ENCODE measurements around the gene RBPJ. TPM values are rescaled to one million over a fixed set of nuclear protein-coding genes. Genes with fewer than 3 reads are reported as not detected.

The RBPJ gene
- total and polyA plus RNA-seq, 5 donors from 2014 or later: 68.5 to 120 (median 88.4) TPM

DNA sequence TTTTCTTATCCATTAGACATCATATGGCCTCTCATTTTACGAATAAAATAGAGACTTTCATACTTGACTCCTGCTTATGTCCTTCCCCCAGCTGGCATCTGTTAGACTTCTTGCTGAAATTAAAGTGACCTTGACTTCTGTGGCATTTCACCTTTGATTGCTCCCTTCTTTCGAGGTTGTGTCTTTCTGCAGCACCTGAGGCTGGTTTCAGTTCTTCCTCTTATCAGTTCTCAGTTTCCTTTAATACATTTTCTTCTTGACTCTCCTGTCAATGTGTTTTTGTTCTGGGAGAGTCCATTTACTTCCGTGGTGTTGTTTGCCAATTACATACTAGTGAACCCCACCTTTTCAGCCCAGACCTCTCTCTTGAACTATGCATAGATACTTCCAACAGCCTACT lies 81.6 kb downstream of the RBPJ start:
- H3K4me1 Mint-ChIP-seq: peaks cover 14 to 27% (median 22%) of the 10 kb centered on the region in 4 donors
- peak overlapping the region; percentile 9 to 27 (median 14) for H3K27ac Mint-ChIP-seq
- H3K9me3 Mint-ChIP-seq: peaks cover 0 to 8% (median 2%) of the 10 kb centered on the region in 7 donors
- ATAC-seq (ENCODE audit: low read depth in 2 of 2) (no peak), DNase-seq (no peak)
- H3K27me3 Mint-ChIP-seq: no peaks in the 10 kb centered on the region
- peaks cover 15% of the 10 kb centered on the region for H3K36me3 ChIP-seq (ENCODE audit: control insufficient read depth, insufficient read depth, low read length)
- peaks cover 26% of the 10 kb centered on the region for H3K36me3 Mint-ChIP-seq
- H3K27me3 ChIP-seq (ENCODE audit: control insufficient read depth, insufficient read depth, low read length): no peaks in the 10 kb centered on the region
- no peak overlapping the region for H3K4me3 ChIP-seq (ENCODE audit: low read depth, low read length)
- no peaks in the 10 kb centered on the region for H3K4me1 ChIP-seq (ENCODE audit: control insufficient read depth, insufficient read depth, low read length, poor library complexity, severe bottlenecking)
- H3K9me3 ChIP-seq (ENCODE audit: control insufficient read depth in 2 of 2, low read length in 2 of 2): peaks cover 9% of the 10 kb centered on the region in 2 experiments
- no peak overlapping the region for H3K27ac ChIP-seq (ENCODE audit: insufficient read depth, low read length, poor library complexity, severe bottlenecking)
- H3K4me3 Mint-ChIP-seq: no peak overlapping the region

DNA sequence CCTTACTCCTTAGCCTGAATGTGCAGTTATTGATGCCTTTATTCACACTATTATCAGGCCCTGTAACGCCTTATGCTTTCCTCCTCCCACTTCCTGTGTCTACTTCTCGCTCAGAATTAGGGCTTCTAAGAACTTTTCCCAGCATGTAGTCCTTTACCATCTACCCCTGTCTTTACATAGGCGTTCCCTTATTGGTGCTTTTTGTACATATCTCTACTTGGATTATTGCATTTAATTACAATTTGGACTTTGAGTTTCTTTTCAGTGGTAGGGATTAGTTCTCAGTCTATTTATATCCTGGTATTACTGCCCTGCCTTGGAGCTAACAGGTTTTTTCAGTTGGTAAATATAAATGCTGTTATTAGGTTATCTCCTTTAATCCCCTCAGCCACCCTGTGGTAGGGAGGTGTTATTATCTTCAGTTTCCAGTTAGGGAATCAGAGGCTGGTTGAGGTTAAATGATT lies 84.0 kb downstream of the RBPJ start:
- no peak overlapping the region for H3K4me3 Mint-ChIP-seq
- no peaks in the 10 kb centered on the region for H3K27me3 Mint-ChIP-seq
- Histone ChIP-seq H3K4me3 (ENCODE audit: low read depth, low read length) (no peak overlapping the region), H3K9me3 (ENCODE audit: control insufficient read depth in 2 of 2, low read length in 2 of 2) (peaks cover 9% of the 10 kb centered on the region in 2 experiments), H3K27me3 (ENCODE audit: control insufficient read depth, insufficient read depth, low read length) (no peaks in the 10 kb centered on the region), H3K36me3 (ENCODE audit: control insufficient read depth, insufficient read depth, low read length) (peaks cover 17% of the 10 kb centered on the region), H3K4me1 (ENCODE audit: control insufficient read depth, insufficient read depth, low read length, poor library complexity, severe bottlenecking) (no peaks in the 10 kb centered on the region), H3K27ac (ENCODE audit: insufficient read depth, low read length, poor library complexity, severe bottlenecking) (peak overlapping the region; percentile 28)
- no peak overlapping the region for H3K27ac Mint-ChIP-seq
- H3K9me3 Mint-ChIP-seq: peaks cover 0 to 8% (median 2%) of the 10 kb centered on the region in 7 donors
- DNase-seq (no peak), ATAC-seq (ENCODE audit: low read depth in 2 of 2) (no peak)
- peaks cover 15 to 26% (median 21%) of the 10 kb centered on the region in 4 donors for H3K4me1 Mint-ChIP-seq
- peaks cover 24% of the 10 kb centered on the region for H3K36me3 Mint-ChIP-seq

DNA sequence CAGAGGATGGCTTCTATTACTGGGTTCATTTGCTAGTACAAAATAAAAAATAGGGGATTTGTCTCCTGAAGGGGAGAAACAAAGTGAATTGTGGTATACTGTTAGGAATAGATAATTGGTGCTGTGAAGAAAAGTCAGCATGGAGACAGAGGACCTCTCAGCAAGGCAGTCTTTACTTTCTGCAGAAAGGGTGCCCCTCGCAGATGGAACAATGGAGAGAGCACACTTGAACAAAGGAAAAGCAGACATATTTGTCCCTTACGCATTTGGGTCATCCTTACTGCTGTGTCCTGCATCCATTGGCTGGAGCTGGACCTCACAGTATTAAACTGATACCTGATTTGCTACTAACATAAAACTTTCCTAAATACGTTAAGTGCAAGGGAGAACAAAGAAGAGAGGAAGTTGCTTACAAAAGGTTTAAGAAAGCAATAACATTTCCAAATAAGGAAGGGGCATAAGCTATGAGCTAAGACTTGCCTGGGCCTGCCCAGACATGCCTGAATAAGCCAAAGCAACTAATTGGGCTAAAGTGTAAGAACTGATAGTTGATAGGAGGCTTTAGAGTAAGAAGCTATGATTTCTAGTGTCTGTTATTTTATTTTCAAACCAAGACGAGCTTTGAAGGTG lies 85.6 kb downstream of the RBPJ start:
- no peak overlapping the region for H3K4me3 ChIP-seq (ENCODE audit: low read depth, low read length)
- Mint-ChIP-seq H3K27ac (no peak overlapping the region), H3K9me3 (peaks cover 0 to 8% (median 2%) of the 10 kb centered on the region in 7 donors), H3K27me3 (no peaks in the 10 kb centered on the region), H3K36me3 (peaks cover 24% of the 10 kb centered on the region), H3K4me3 (no peak overlapping the region), H3K4me1 (peaks cover 18 to 30% (median 24%) of the 10 kb centered on the region in 4 donors)
- DNase-seq: peak in 1 of 3 donors; percentile 49
- no peak for ATAC-seq (ENCODE audit: low read depth in 2 of 2)
- peaks cover 17% of the 10 kb centered on the region for H3K36me3 ChIP-seq (ENCODE audit: control insufficient read depth, insufficient read depth, low read length)
- H3K27ac ChIP-seq (ENCODE audit: insufficient read depth, low read length, poor library complexity, severe bottlenecking): no peak overlapping the region
- H3K27me3 ChIP-seq (ENCODE audit: control insufficient read depth, insufficient read depth, low read length): no peaks in the 10 kb centered on the region
- H3K9me3 ChIP-seq (ENCODE audit: control insufficient read depth in 2 of 2, low read length in 2 of 2): peaks cover 9% of the 10 kb centered on the region in 2 experiments
- no peaks in the 10 kb centered on the region for H3K4me1 ChIP-seq (ENCODE audit: control insufficient read depth, insufficient read depth, low read length, poor library complexity, severe bottlenecking)

DNA sequence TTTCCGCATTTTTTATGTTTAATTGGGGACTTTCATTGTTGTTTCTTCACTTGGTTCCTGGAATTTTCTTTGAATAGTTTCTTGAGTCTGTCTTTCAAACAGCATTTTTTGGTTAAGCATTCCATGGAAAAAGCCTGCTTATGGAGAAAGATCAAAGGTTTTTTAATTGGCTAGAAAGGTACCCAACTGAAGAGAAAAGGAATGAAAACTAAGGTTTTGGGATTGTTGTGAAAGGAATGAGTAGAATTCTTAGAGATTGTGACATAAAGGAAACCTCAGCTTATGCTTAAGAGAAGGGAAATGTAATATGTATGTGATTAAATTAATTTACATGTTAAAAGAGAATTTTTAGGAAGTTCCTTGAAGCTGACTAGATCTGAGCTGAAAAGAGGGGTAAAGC lies 86.7 kb downstream of the RBPJ start:
- no peak overlapping the region for H3K4me3 Mint-ChIP-seq
- Histone ChIP-seq H3K4me1 (ENCODE audit: control insufficient read depth, insufficient read depth, low read length, poor library complexity, severe bottlenecking) (no peaks in the 10 kb centered on the region), H3K27ac (ENCODE audit: insufficient read depth, low read length, poor library complexity, severe bottlenecking) (no peak overlapping the region), H3K36me3 (ENCODE audit: control insufficient read depth, insufficient read depth, low read length) (peaks cover 17% of the 10 kb centered on the region), H3K27me3 (ENCODE audit: control insufficient read depth, insufficient read depth, low read length) (no peaks in the 10 kb centered on the region), H3K4me3 (ENCODE audit: low read depth, low read length) (no peak overlapping the region), H3K9me3 (ENCODE audit: control insufficient read depth in 2 of 2, low read length in 2 of 2) (peaks cover 9% of the 10 kb centered on the region in 2 experiments)
- peaks cover 24% of the 10 kb centered on the region for H3K36me3 Mint-ChIP-seq
- ATAC-seq (ENCODE audit: low read depth in 2 of 2): no peak
- DNase-seq: no peak
- H3K9me3 Mint-ChIP-seq: peaks cover 0 to 8% (median 2%) of the 10 kb centered on the region in 7 donors
- no peak overlapping the region for H3K27ac Mint-ChIP-seq
- H3K27me3 Mint-ChIP-seq: no peaks in the 10 kb centered on the region
- peaks cover 17 to 25% (median 18%) of the 10 kb centered on the region in 4 donors for H3K4me1 Mint-ChIP-seq

DNA sequence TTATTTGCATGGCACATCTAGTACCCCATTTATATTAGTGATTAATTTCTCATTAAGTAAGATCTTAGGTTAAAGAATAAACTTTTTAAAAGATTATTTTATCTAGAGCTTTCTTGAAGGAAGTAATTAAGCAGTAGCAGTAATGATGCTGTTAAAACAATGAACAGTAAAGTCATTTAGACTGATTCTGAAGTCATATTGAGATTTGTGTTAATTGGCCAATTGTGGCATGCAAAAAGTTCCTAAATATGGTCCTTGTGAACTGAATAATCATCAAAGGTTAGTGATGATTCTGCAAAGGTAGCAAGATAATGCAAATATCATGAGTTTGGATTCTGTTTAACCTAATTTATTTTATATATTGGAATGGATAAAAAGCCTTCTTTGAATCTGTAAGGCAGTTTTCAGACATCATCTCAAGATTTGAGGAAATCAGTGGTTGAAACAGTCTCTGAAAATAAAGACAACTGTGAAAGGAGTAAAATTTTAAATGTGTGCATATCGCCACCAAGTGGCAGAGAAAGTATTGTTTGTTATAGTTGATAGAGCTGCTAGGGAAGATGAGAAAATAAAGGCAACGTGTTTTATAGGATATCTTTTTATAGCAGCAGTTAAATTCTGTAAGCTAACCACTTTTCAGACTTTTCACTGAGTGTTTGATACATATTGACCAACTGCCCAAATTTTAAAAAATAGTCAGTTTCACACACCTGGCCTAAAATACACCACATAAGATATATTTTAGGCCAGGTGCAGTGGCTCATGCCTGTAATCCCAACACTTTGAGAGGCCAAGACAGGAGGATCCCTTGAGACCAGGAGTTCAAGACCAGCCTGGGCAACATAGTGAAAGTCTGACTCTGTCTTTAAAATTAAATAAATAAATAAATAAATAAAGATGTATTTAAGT lies 89.8 kb downstream of the RBPJ start:
- Mint-ChIP-seq H3K4me3 (no peak overlapping the region), H3K4me1 (peaks cover 0 to 13% (median 5%) of the 10 kb centered on the region in 4 donors), H3K27me3 (no peaks in the 10 kb centered on the region), H3K27ac (peak overlapping the region in 1 of 3 donors; percentile 35), H3K36me3 (peaks cover 25% of the 10 kb centered on the region), H3K9me3 (peaks cover 0 to 8% (median 2%) of the 10 kb centered on the region in 7 donors)
- no peak for ATAC-seq (ENCODE audit: low read depth in 2 of 2)
- H3K9me3 ChIP-seq (ENCODE audit: control insufficient read depth in 2 of 2, low read length in 2 of 2): peaks cover 9% of the 10 kb centered on the region in 2 experiments
- H3K27ac ChIP-seq (ENCODE audit: insufficient read depth, low read length, poor library complexity, severe bottlenecking): no peak overlapping the region
- no peaks in the 10 kb centered on the region for H3K4me1 ChIP-seq (ENCODE audit: control insufficient read depth, insufficient read depth, low read length, poor library complexity, severe bottlenecking)
- H3K4me3 ChIP-seq (ENCODE audit: low read depth, low read length): no peak overlapping the region
- DNase-seq: peak; percentile 10 to 74 (median 64)
- H3K36me3 ChIP-seq (ENCODE audit: control insufficient read depth, insufficient read depth, low read length): peaks cover 19% of the 10 kb centered on the region
- no peaks in the 10 kb centered on the region for H3K27me3 ChIP-seq (ENCODE audit: control insufficient read depth, insufficient read depth, low read length)

DNA sequence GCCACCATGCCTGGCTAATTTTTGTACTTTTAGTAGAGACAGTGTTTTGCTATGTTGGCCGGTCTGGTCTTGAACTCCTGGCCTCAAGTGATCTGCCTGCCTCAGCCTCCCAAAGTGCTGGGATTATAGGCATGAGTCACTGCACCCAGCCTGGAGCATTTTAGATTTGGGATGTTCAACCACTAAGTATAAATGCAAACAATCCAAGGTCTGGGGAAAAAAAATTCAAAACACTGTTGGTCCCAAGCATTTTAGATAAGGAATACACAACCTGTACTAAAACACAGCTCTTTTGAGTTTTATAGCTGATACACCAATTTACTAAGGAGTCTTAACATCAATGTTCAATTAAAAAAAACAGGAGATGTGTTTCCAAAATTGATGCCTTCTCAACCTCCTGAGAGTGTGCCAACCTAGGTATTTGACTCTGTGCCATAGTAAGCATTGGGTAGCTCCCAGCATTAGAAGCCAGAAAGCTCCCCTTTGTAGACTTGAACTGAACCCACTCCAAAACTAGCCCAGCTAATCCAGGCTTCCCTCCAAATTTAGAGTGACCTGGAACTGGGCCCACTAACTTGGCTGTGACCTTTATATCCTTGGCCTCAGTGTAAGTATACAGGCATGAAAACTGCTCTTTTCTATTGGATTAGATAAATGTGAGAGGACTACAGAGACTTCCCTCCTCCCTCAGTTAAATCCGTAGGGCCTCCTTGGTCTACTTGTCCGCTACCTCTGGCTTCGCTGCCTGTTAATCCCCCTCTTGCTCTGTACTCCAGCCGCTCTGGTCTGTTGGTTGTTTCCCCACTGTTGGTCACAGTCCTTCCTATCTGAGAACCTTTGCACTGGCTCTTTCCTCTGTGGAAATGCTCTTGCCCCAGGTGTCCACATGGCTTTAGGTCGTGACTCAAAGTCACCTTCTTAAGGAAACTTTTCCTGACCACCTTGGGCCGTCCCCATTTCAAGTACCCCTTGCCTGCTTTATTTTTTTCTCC lies 91.9 kb downstream of the RBPJ start:
- Histone ChIP-seq H3K27ac (ENCODE audit: insufficient read depth, low read length, poor library complexity, severe bottlenecking) (no peak overlapping the region), H3K9me3 (ENCODE audit: control insufficient read depth in 2 of 2, low read length in 2 of 2) (no peaks in the 10 kb centered on the region), H3K4me1 (ENCODE audit: control insufficient read depth, insufficient read depth, low read length, poor library complexity, severe bottlenecking) (no peaks in the 10 kb centered on the region), H3K27me3 (ENCODE audit: control insufficient read depth, insufficient read depth, low read length) (no peaks in the 10 kb centered on the region), H3K36me3 (ENCODE audit: control insufficient read depth, insufficient read depth, low read length) (peaks cover 17% of the 10 kb centered on the region), H3K4me3 (ENCODE audit: low read depth, low read length) (no peak overlapping the region)
- ATAC-seq (ENCODE audit: low read depth in 2 of 2) (no peak), DNase-seq (no peak)
- Mint-ChIP-seq H3K9me3 (peaks cover 0 to 1% (median 0%) of the 10 kb centered on the region in 7 donors), H3K4me1 (peaks cover 0 to 16% (median 6%) of the 10 kb centered on the region in 4 donors), H3K27me3 (no peaks in the 10 kb centered on the region), H3K4me3 (no peak overlapping the region), H3K27ac (peak overlapping the region in 1 of 3 donors; percentile 37), H3K36me3 (peaks cover 18% of the 10 kb centered on the region)

DNA sequence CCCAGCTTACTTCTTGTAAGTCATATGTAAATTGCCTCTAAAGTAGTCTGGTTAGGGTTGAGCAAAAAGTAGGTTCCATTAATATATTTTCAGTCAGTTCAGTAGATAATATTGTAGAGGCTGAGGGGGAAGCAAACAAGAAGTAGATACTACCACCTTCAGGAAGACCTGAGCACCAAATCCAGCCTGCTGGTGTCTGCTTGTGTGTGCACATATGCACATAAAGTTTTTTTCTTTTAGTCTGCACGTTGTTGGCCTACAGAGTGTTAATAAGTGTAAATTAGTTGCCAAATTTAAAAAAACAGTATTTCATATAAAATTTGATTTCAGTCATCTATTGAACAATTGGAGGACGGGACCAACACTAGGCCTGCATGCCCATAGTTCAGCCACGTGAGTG lies 92.8 kb downstream of the RBPJ start:
- Mint-ChIP-seq H3K4me1 (peaks cover 0 to 16% (median 6%) of the 10 kb centered on the region in 4 donors), H3K27ac (no peak overlapping the region), H3K4me3 (no peak overlapping the region), H3K27me3 (no peaks in the 10 kb centered on the region), H3K36me3 (peaks cover 18% of the 10 kb centered on the region), H3K9me3 (peaks cover 0 to 1% (median 0%) of the 10 kb centered on the region in 7 donors)
- no peaks in the 10 kb centered on the region for H3K9me3 ChIP-seq (ENCODE audit: control insufficient read depth in 2 of 2, low read length in 2 of 2)
- no peak overlapping the region for H3K4me3 ChIP-seq (ENCODE audit: low read depth, low read length)
- H3K36me3 ChIP-seq (ENCODE audit: control insufficient read depth, insufficient read depth, low read length): peaks cover 15% of the 10 kb centered on the region
- no peak for ATAC-seq (ENCODE audit: low read depth in 2 of 2)
- no peak for DNase-seq
- no peak overlapping the region for H3K27ac ChIP-seq (ENCODE audit: insufficient read depth, low read length, poor library complexity, severe bottlenecking)
- H3K4me1 ChIP-seq (ENCODE audit: control insufficient read depth, insufficient read depth, low read length, poor library complexity, severe bottlenecking): no peaks in the 10 kb centered on the region
- no peaks in the 10 kb centered on the region for H3K27me3 ChIP-seq (ENCODE audit: control insufficient read depth, insufficient read depth, low read length)
